Smooth muscle cell (in vitro differentiated cells): ENCODE measurements around the gene COL19A1. TPM values are rescaled to one million over a fixed set of nuclear protein-coding genes. Genes with fewer than 3 reads are reported as not detected.
A peak's percentile ranks its signal among the peaks of the same experiment; 100 is the strongest.
"Not testable (repeated sequence)": the region's sequence is repeated elsewhere in the genome, so short reads cannot be mapped to it uniquely, and the experiment has no call there.

Source experiments
- DNase-seq: peaks from one replicate; lab custom pipeline; 2025; ENCODE audit not compliant: unreplicated experiment; lab: John Stamatoyannopoulos, UW
- H2AFZ ChIP-seq: fragments of 200-600 bp; sonication (generic); 2 replicates; pipeline ENCODE4 v1.6.0; 2016; ENCODE audit warnings: antibody characterized with exemption, low read depth, mild to moderate bottlenecking
- H3F3A ChIP-seq: fragments of 200-600 bp; sonication (generic); 2 replicates; pipeline ENCODE4 v1.6.0; 2017; ENCODE audit warnings: antibody characterized with exemption, low read depth
- H3K27ac ChIP-seq: fragments of 200-600 bp; sonication (generic); 2 replicates; pipeline ENCODE4 v1.5.1; 2016; ENCODE audit warnings: low read depth, mild to moderate bottlenecking
- H3K27me3 ChIP-seq: fragments of 200-600 bp; sonication (generic); 2 replicates; pipeline ENCODE4 v1.6.1; 2016; ENCODE audit warnings: low read depth, mild to moderate bottlenecking
- H3K36me3 ChIP-seq: fragments of 200-600 bp; sonication (generic); 2 replicates; pipeline ENCODE4 v1.5.1; 2016; ENCODE audit warnings: low read depth
- H3K4me1 ChIP-seq: fragments of 200-600 bp; sonication (generic); 2 replicates; pipeline ENCODE4 v1.5.1; 2016; ENCODE audit warnings: low read depth
- H3K4me2 ChIP-seq: fragments of 200-600 bp; sonication (generic); 2 replicates; pipeline ENCODE4 v1.6.0; 2016; ENCODE audit warnings: mild to moderate bottlenecking
- H3K4me3 ChIP-seq: fragments of 200-600 bp; sonication (generic); 2 replicates; pipeline ENCODE4 v1.5.1; 2016; ENCODE audit warnings: mild to moderate bottlenecking
- H3K79me2 ChIP-seq: fragments of 200-600 bp; sonication (generic); 2 replicates; pipeline ENCODE4 v1.6.0; 2016; ENCODE audit warnings: low read depth, mild to moderate bottlenecking
- H3K9ac ChIP-seq: fragments of 200-600 bp; sonication (generic); 2 replicates; pipeline ENCODE4 v1.6.0; 2016; ENCODE audit warnings: low read depth
- H3K9me3 ChIP-seq: fragments of 200-600 bp; sonication (generic); replicated peaks from 2 replicates; pipeline ENCODE4 v1.5.1; 2016; ENCODE audit warnings: low read depth
- H4K20me1 ChIP-seq: fragments of 200-600 bp; sonication (generic); 2 replicates; pipeline ENCODE4 v1.6.0; 2016; ENCODE audit warnings: low read depth
- WGBS: methylation state at CpG from one replicate; pipeline ENCODE4 v1.1.7; 2016; ENCODE audit warnings: low lambda C conversion rate; 5-methylcytosine and 5-hydroxymethylcytosine counted together
- polyA plus RNA-seq: library from polyadenylated mRNA; unstranded; fragments of >200 nt; fragmentation: Nextera tagmentation; extraction: Ambion mirVana; gene quantifications from 2 replicates; pipeline ENCODE4 v1.2.1, GENCODE V29; 2016
- total RNA-seq: library from RNA; depleted of rRNA; stranded (reverse); fragments of >200 nt; gene quantifications from 2 replicates; pipeline ENCODE4 v1.2.3, GENCODE V29; 2014
- TF ChIP-seq, protein P1 (sequence below): fragments of 200-600 bp; sonication (generic); IDR thresholded peaks from 2 replicates; pipeline ENCODE4 v1.5.1; 2017; ENCODE audit warnings: borderline replicate concordance, mild to moderate bottlenecking, antibody characterized with exemption; ENCODE audit not compliant: insufficient read depth, poor library complexity, severe bottlenecking

Gene COL19A1
- total and polyA plus RNA-seq, 2 experiments from 2014 or later: 0.55 to 1.6 TPM

- Histone ChIP-seq H4K20me1 (no peaks in the 10 kb centered on the region), H3K27me3 (no peaks in the 10 kb centered on the region), H3K27ac (no peak overlapping the region), H3F3A (no peaks in the 10 kb centered on the region), H2AFZ (no peak overlapping the region), H3K79me2 (no peaks in the 10 kb centered on the region), H3K9ac (no peak overlapping the region), H3K4me2 (no peak overlapping the region), H3K4me3 (no peak overlapping the region), H3K4me1 (no peaks in the 10 kb centered on the region), H3K36me3 (no peaks in the 10 kb centered on the region), H3K9me3 (no peaks in the 10 kb centered on the region)
- TF ChIP-seq, protein P1, sequence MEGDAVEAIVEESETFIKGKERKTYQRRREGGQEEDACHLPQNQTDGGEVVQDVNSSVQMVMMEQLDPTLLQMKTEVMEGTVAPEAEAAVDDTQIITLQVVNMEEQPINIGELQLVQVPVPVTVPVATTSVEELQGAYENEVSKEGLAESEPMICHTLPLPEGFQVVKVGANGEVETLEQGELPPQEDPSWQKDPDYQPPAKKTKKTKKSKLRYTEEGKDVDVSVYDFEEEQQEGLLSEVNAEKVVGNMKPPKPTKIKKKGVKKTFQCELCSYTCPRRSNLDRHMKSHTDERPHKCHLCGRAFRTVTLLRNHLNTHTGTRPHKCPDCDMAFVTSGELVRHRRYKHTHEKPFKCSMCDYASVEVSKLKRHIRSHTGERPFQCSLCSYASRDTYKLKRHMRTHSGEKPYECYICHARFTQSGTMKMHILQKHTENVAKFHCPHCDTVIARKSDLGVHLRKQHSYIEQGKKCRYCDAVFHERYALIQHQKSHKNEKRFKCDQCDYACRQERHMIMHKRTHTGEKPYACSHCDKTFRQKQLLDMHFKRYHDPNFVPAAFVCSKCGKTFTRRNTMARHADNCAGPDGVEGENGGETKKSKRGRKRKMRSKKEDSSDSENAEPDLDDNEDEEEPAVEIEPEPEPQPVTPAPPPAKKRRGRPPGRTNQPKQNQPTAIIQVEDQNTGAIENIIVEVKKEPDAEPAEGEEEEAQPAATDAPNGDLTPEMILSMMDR: no peak
- WGBS: 62% methylated on average over 5 of the region's 5 CpGs
- DNase-seq: no peak
Observed at GRCh38 chr6:69887714-69888345, 21.5 kb downstream of the COL19A1 start.

DNA sequence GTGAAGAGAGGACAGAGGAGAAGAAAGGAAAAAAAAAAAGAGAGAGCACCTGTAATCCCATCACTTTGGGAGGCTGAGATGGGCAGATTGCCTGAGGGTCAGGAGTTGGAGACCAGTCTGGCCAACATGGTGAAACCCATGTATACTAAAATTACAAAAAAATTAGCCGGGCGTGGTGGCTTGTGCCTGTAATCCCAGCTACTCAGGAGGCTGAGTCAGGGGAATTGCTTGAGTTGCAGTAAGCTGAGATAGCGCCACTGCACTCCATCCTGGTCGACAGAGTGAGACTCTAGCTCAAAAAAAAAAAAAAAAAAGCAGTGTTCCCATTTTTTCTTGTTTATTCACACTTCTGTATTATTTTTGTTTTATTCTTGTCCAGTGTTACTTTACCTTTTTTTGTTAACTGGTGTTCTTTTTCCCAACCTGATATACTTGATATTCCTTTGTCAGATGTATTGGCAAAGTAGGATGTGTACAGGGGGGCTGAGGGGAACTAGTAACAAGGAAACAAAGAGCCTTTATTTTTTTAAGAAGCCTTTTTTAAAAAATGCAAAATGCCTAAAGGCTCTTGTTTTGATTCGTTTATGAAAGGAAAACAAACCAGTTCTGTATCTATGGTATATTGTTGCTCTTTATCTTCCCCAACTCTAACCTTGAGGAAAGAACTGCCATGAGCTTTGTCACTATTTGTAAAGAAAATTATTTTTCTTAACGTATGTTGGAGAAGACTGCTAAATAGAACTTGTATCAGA lies 22.3 kb downstream of the COL19A1 start:
- Histone ChIP-seq H3F3A (no peaks in the 10 kb centered on the region), H3K4me2 (no peak overlapping the region), H3K27ac (peak overlapping the region; percentile 9), H3K79me2 (no peaks in the 10 kb centered on the region), H3K9ac (no peak overlapping the region), H3K27me3 (no peaks in the 10 kb centered on the region), H4K20me1 (no peaks in the 10 kb centered on the region), H3K36me3 (no peaks in the 10 kb centered on the region), H3K9me3 (no peaks in the 10 kb centered on the region), H2AFZ (no peak overlapping the region), H3K4me3 (no peak overlapping the region), H3K4me1 (peaks cover 3% of the 10 kb centered on the region)
- no peak for DNase-seq
- TF ChIP-seq, protein P1: no peak
- 60% methylated on average over 6 of the region's 6 CpGs for WGBS

- H3F3A ChIP-seq, H3K9ac ChIP-seq, H2AFZ ChIP-seq, H4K20me1 ChIP-seq, H3K27me3 ChIP-seq, H3K36me3 ChIP-seq, H3K27ac ChIP-seq, DNase-seq, H3K4me1 ChIP-seq, H3K4me2 ChIP-seq, H3K4me3 ChIP-seq, H3K9me3 ChIP-seq, H3K79me2 ChIP-seq: not testable (repeated sequence)
- 84% methylated on average over 9 of the region's 9 CpGs for WGBS
Observed at GRCh38 chr6:69889234-69889974, 23.0 kb downstream of the COL19A1 start.

DNA sequence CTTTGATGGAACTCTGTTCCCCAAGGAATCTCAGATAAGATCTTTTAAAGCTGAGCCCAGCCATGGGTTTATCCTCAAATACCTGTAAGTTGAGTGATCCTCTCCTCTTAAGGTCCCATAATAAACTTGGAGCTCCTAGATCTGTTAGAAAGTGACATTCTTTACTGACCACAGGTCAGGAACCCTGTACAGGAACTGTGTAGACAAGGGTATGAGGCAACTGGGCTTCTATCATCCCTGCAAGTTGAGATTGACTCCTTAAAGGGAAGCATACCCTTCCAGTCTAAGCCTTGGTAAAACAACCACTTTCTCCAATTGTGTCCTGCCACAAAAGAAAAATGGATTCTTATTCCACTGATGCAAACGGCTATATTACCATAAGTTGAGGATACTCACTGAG lies 26.2 kb downstream of the COL19A1 start:
- H3K4me3 ChIP-seq, H3K79me2 ChIP-seq, H3K9ac ChIP-seq, H3K9me3 ChIP-seq, H3K4me2 ChIP-seq, DNase-seq, H3F3A ChIP-seq, H3K27ac ChIP-seq, H2AFZ ChIP-seq, H4K20me1 ChIP-seq, H3K27me3 ChIP-seq, H3K36me3 ChIP-seq: not testable (repeated sequence)
- WGBS: 70% methylated on average over 1 of the region's 1 CpG
- peaks cover 10% of the 10 kb centered on the region for H3K4me1 ChIP-seq

DNA sequence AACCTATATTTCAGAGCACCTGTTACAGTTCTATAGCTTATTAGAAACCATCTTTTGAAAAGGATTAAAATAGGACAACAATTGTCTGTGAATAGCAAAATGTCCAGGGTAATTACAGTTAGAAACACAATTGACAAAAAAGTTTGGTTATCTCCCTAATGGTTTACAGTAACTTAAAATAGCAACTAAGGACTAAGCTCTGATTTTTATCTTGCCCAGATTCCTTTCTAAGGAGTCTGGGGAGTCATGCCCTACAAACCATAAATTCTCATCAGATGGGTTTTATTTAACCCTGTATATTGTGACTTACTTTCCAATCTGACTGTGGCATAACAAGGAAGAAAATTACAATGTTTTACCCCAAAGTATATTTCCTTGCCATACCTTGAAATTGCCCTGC lies 26.9 kb downstream of the COL19A1 start:
- not testable (repeated sequence) for H2AFZ ChIP-seq, H4K20me1 ChIP-seq, H3K9ac ChIP-seq, H3K27me3 ChIP-seq, H3K4me3 ChIP-seq, H3K9me3 ChIP-seq, H3K27ac ChIP-seq, H3K79me2 ChIP-seq, DNase-seq, H3K4me2 ChIP-seq, H3F3A ChIP-seq, H3K36me3 ChIP-seq
- H3K4me1 ChIP-seq: peaks cover 10% of the 10 kb centered on the region
